Mammary epithelial cell (primary cell): Measurements from ENCODE around the gene NPIPB6.

Source experiments
- CTCF ChIP-seq, 2 donors: IDR thresholded peaks in 1 of 2; conservative IDR thresholded peaks in 1 of 2; 2 replicates each; pipeline ENCODE4 v1.5.1; 2011 to 2012; ENCODE audit warnings: inconsistent platforms in 2 of 2, low read length in 2 of 2, mild to moderate bottlenecking in 2 of 2, control low read depth in 1 of 2, low read depth in 1 of 2; ENCODE audit not compliant: insufficient read depth in 1 of 2; ENCODE audit errors: extremely low read depth in 1 of 2
- EZH2 ChIP-seq: IDR thresholded peaks from 2 replicates; pipeline ENCODE4 v1.6.1; 2012; ENCODE audit warnings: low read length, inconsistent platforms, borderline replicate concordance

- no peak for TF ChIP-seq EZH2
- no peak for TF ChIP-seq CTCF (conservative IDR thresholded peaks at IDR 0.05 in 1 of 2, IDR thresholded peaks at IDR 0.05 in 1 of 2; ENCODE audit: extremely low read depth in 1 of 2, insufficient read depth in 1 of 2, low read depth in 1 of 2, low read length in 2 of 2)
Observed at GRCh38 chr16:28324887-28325279, 38.4 kb downstream of the NPIPB6 start.
